ENCODE measurements around the gene OR51E1.

OR51E1 gene

DNA sequence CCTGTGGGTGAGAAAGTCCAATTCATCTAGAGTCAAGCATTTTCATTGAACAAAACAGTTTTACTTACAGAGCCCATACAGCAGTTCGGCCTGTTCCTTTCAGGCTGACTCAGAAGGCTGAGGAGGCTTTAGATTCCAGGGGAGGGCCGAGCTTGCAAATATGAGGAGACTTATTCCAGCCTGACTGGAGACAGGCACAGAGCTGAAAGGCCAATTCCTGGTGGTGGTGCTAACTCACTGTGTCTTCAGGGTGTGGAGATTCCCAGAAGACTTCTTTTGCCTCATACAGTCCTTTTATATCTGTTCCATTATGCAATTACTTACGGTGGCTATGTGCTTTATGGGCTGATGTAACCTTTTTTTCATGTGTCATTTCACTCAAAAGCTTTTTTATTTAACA is 53.8 kb downstream of the OR51E1 start, which contains the start of gene OR51E2:
TSS of gene OR51E2 (minus strand) at position 269 of the 400 bp plus-strand sequence. CDS start 15,142 bp downstream, outside the sequence.
- Histone ChIP-seq H4K20me1 (ENCODE audit: control insufficient read depth, insufficient read depth, low read depth, low read length) (no peaks in the 10 kb centered on the region), H3K27me3 (ENCODE audit: control insufficient read depth, low read length) (no peaks in the 10 kb centered on the region), H3K36me3 (ENCODE audit: control insufficient read depth, low read length) (no peaks in the 10 kb centered on the region), H3F3A (ENCODE audit: control insufficient read depth, insufficient read depth) (no peaks in the 10 kb centered on the region), H3K4me3 (ENCODE audit: low read length) (no peak within 1 kb of the TSS), H3K27ac (ENCODE audit: low read depth, low read length) (no peak within 1 kb of the TSS), H3K9me3 (ENCODE audit: control insufficient read depth, insufficient read depth, low read length) (no peaks in the 10 kb centered on the region), H3K4me1 (ENCODE audit: control insufficient read depth, low read length) (no peaks in the 10 kb centered on the region), H3K79me2 (ENCODE audit: control insufficient read depth, low read length) (no peaks in the 10 kb centered on the region), H3K9me2 (replicated peaks; ENCODE audit: control insufficient read depth, low read length) (no peaks in the 10 kb centered on the region), H3K4me2 (ENCODE audit: low read length) (no peak within 1 kb of the TSS)
- TF ChIP-seq EZH2phosphoT487 (IDR thresholded peaks at IDR 0.05; ENCODE audit: borderline replicate concordance, low read length) = no peak
- TF ChIP-seq CTCF (IDR thresholded peaks at IDR 0.05; ENCODE audit: low read depth, low read length, poor library complexity, severe bottlenecking) = no peak

- H3K9me3 ChIP-seq (ENCODE audit: control insufficient read depth, insufficient read depth, low read length) = no peaks in the 10 kb centered on the region
- no peaks in the 10 kb centered on the region for H3K9me2 ChIP-seq (replicated peaks; ENCODE audit: control insufficient read depth, low read length)
- no peaks in the 10 kb centered on the region for H4K20me1 ChIP-seq (ENCODE audit: control insufficient read depth, insufficient read depth, low read depth, low read length)
- no peaks in the 10 kb centered on the region for H3K36me3 ChIP-seq (ENCODE audit: control insufficient read depth, low read length)
- TF ChIP-seq EZH2phosphoT487 (IDR thresholded peaks at IDR 0.05; ENCODE audit: borderline replicate concordance, low read length) = no peak
- no peak for TF ChIP-seq CTCF (IDR thresholded peaks at IDR 0.05; ENCODE audit: low read depth, low read length, poor library complexity, severe bottlenecking)
- no peak overlapping the region for H3K4me3 ChIP-seq (ENCODE audit: low read length)
- H3K27ac ChIP-seq (ENCODE audit: low read depth, low read length) = no peak overlapping the region
- no peaks in the 10 kb centered on the region for H3K27me3 ChIP-seq (ENCODE audit: control insufficient read depth, low read length)
- no peaks in the 10 kb centered on the region for H3K4me1 ChIP-seq (ENCODE audit: control insufficient read depth, low read length)
- no peaks in the 10 kb centered on the region for H3F3A ChIP-seq (ENCODE audit: control insufficient read depth, insufficient read depth)
- no peaks in the 10 kb centered on the region for H3K79me2 ChIP-seq (ENCODE audit: control insufficient read depth, low read length)
- no peak overlapping the region for H3K4me2 ChIP-seq (ENCODE audit: low read length)
Observed at GRCh38 chr11:4699697-4700435, 56.1 kb downstream of the OR51E1 start.

GRCh38 chr11:4700436-4700820 is 56.6 kb downstream of the OR51E1 start:
- Histone ChIP-seq H3K4me1 (ENCODE audit: control insufficient read depth, low read length) (no peaks in the 10 kb centered on the region), H3K36me3 (ENCODE audit: control insufficient read depth, low read length) (no peaks in the 10 kb centered on the region), H3K27ac (ENCODE audit: low read depth, low read length) (no peak overlapping the region), H3K4me2 (ENCODE audit: low read length) (no peak overlapping the region), H3K4me3 (ENCODE audit: low read length) (no peak overlapping the region), H3K9me2 (replicated peaks; ENCODE audit: control insufficient read depth, low read length) (no peaks in the 10 kb centered on the region), H3K27me3 (ENCODE audit: control insufficient read depth, low read length) (no peaks in the 10 kb centered on the region), H4K20me1 (ENCODE audit: control insufficient read depth, insufficient read depth, low read depth, low read length) (no peaks in the 10 kb centered on the region), H3K9me3 (ENCODE audit: control insufficient read depth, insufficient read depth, low read length) (no peaks in the 10 kb centered on the region), H3F3A (ENCODE audit: control insufficient read depth, insufficient read depth) (no peaks in the 10 kb centered on the region), H3K79me2 (ENCODE audit: control insufficient read depth, low read length) (no peaks in the 10 kb centered on the region)
- TF ChIP-seq CTCF (IDR thresholded peaks at IDR 0.05; ENCODE audit: low read depth, low read length, poor library complexity, severe bottlenecking) (no peak), EZH2phosphoT487 (IDR thresholded peaks at IDR 0.05; ENCODE audit: borderline replicate concordance, low read length) (no peak)

Measured in DOHH2 (cell line).